GM12892 (cell line): Measurements from ENCODE around the gene TMEM270.

Source experiments
- POLR2A ChIP-seq: IDR thresholded peaks from 2 replicates; pipeline ENCODE4 v1.6.1; 2011; ENCODE audit warnings: low read depth, low read length, control low read depth
- POLR2AphosphoS5 ChIP-seq: IDR thresholded peaks from 2 replicates; pipeline ENCODE4 v1.6.1; 2011; ENCODE audit warnings: low read depth, low read length, control low read depth

DNA sequence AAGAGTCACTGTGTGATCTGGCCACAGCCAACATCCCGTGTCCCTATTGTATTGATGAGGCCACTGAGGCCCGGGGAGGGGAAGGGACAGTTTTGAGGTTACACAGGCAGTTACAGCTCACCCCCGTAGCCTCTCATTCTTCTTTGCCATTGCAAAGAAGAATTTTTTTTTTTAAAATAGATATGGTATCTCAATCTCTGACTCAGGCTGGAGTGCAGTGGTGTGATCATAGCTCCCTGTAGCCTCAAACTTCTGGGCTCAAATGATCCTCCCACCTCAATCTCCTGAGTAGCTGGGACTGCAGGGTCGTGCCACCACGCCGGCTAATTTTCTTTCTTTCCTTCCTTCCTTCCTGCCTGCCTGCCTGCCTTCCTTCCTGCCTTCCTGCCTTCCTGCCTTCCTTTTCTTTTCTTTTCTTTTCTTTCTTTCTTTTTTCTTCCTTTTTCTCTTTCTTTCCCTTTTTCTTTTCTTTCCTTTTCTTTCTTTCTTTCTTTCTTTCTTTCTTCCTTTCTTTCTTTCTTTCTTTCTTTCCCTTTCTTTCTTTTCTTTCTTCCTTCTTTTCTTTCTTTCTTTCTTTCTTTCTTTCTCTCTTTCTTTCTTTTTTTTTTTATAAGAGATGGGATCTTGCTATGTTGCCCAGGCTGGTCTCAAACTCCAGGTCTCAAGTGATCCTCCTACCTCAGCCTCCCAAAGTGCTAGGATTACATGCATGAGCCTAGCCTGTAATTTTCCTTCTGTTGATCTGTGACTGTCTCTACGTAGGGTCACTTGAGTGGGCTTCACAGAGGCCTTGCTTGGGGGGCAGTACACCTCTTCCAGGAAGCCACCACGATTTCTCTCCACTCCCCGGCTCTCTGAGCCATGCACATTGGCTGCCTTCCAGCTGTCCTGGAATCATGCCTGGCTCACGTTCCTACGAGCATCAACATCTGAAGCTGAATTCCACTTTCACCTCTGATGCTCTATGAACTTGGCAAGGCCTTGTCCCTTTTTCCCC is 31.3 kb downstream of the TMEM270 start:
- TF ChIP-seq POLR2A, result no peak
- no peak for TF ChIP-seq POLR2AphosphoS5
